Measurements from ENCODE around the gene MRPL50. TPM values are rescaled to one million over a fixed set of nuclear protein-coding genes. Genes with fewer than 3 reads are reported as not detected.

MRPL50 gene
- polyA plus RNA-seq (2013, experiment 1 of 2) = 21.2 TPM
- polyA plus RNA-seq (2013, experiment 2 of 2) = 20.9 TPM

DNA sequence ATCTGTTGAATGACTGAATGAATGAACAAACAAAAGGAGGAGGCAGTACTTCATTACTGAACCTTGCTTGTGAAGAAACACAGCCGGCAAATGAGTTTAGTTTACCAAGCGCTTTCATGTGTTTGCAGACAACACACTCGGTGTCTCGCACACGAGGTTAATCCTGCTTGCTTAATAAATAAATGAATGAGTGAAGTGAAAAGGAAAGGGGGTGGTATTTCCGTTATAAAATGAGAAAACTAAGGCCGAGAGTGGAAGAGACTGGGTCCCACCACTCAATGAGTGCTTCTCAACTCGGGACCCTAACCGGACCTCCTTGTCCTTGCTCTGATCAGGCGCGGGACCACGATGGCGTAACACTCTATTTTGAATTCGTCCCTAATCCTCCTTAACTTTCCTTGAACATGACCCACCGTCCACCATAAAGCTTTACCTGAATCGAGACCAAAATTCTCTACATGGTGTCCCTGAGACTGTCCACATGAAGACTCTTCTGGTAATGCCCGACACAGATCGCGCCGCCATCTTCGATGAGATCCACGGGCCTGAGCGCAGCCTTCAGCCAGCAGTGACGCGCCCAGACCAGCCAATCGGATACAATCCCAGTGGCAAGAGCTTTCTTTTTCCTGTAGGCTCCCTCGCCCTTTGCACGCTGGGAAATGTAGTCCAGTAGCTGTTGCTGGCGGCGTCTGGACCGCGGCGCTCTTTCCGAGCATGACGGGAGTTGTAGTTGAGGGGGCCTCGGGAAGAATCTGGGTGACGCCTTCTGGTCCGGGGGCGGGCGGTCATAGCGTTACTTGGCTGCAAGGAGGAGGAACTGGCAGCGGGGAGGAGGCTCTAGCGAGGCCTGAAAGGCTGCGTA, at the start of gene MRPL50, which contains the start of gene ZNF189:
Gene MRPL50, minus strand, starts transcription at position 551 of the 862 bp plus-strand sequence. Its CDS starts 26 bp downstream, at position 525.
Gene ZNF189, plus strand, starts transcription at position 784 of the 862 bp plus-strand sequence. CDS start 306 bp downstream, outside the sequence.
- Histone ChIP-seq H2BK15ac (ENCODE audit: low read length) (no peak within 1 kb of the TSS), H2AK5ac (ENCODE audit: low read depth, low read length) (no peak within 1 kb of the TSS), H3K18ac (ENCODE audit: low read length) (peak within 1 kb of the TSS; percentile 95), H3K27ac (replicated peaks; ENCODE audit: low read length) (no peak within 1 kb of the TSS), H4K91ac (ENCODE audit: low read depth, low read length, poor library complexity) (peak within 1 kb of the TSS; percentile 72), H3K4me1 (ENCODE audit: control insufficient read depth in 2 of 2, insufficient read depth in 1 of 2, low read depth in 1 of 2, low read length in 2 of 2) (peaks cover 3 to 4% of the 10 kb centered on the region in 2 donors), H3K23ac (ENCODE audit: low read depth, low read length, poor library complexity) (peak within 1 kb of the TSS; percentile 65), H4K8ac (ENCODE audit: low read depth, low read length) (no peak within 1 kb of the TSS), H3K4me3 (ENCODE audit: low read length in 2 of 2) (peak within 1 kb of the TSS; percentile 79 to 92), H3K27me3 (ENCODE audit: control insufficient read depth in 3 of 3, insufficient read depth in 3 of 3, low read depth in 1 of 3, low read length in 3 of 3) (no peaks in the 10 kb centered on the region), H2BK5ac (ENCODE audit: low read length) (no peak within 1 kb of the TSS), H3K4ac (ENCODE audit: low read length) (no peak within 1 kb of the TSS), H3K79me1 (ENCODE audit: low read depth, low read length) (peaks cover 10% of the 10 kb centered on the region), H2BK120ac (ENCODE audit: low read depth, low read length) (no peak within 1 kb of the TSS), H3K4me2 (ENCODE audit: insufficient read depth, low read length, poor library complexity, severe bottlenecking) (peak within 1 kb of the TSS; percentile 83), H3K14ac (ENCODE audit: low read length) (no peak within 1 kb of the TSS), H2BK12ac (ENCODE audit: low read length) (no peak within 1 kb of the TSS), H3K9me3 (replicated peaks in 1 of 2; ENCODE audit: control insufficient read depth in 2 of 2, insufficient read depth in 1 of 2, low read depth in 1 of 2, low read length in 2 of 2) (peaks cover 9 to 61% of the 10 kb centered on the region in 2 donors), H3K36me3 (replicated peaks in 1 of 2; ENCODE audit: control insufficient read depth in 2 of 2, insufficient read depth in 2 of 2, low read length in 2 of 2) (peaks cover 16 to 69% of the 10 kb centered on the region in 2 donors), H3K9ac (ENCODE audit: low read depth, low read length, poor library complexity) (peak within 1 kb of the TSS; percentile 92), H2AFZ (ENCODE audit: low read length) (peak within 1 kb of the TSS; percentile 93)
- WGBS, 2 donors (ENCODE audit: extremely low coverage in 2 of 2, insufficient read length in 2 of 2, insufficient replicate concordance in 1 of 2) = no CpG with 5 or more reads among the region's 44 CpGs
- DNase-seq (ENCODE audit: low spot score) = peak; percentile 97

DNA sequence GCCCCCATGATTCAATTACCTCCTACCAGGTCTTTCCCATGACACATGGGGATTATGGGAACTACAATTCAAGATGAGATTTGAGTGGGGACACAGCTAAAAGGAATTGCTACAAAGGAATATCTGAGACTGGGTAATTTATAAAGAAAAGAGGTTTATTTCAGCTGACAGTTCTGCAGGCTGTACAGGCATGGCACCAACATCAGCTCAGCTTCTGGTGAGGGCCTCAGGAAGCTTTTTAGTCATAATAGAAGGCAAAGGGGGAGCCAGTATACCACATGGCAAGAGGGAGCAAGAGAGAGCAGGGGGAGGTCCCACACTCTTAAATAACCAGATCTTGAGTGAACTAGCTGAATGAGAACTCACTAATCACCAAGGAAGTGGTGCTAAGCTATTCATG, 48.3 kb upstream of the MRPL50 start:
- Histone ChIP-seq H3K14ac (ENCODE audit: low read length) (no peak overlapping the region), H3K9me3 (replicated peaks in 1 of 2; ENCODE audit: control insufficient read depth in 2 of 2, insufficient read depth in 1 of 2, low read depth in 1 of 2, low read length in 2 of 2) (no peaks in the 10 kb centered on the region), H2AK5ac (ENCODE audit: low read depth, low read length) (no peak overlapping the region), H3K23ac (ENCODE audit: low read depth, low read length, poor library complexity) (no peak overlapping the region), H4K8ac (ENCODE audit: low read depth, low read length) (no peak overlapping the region), H3K27ac (replicated peaks; ENCODE audit: low read length) (no peak overlapping the region), H3K36me3 (replicated peaks in 1 of 2; ENCODE audit: control insufficient read depth in 2 of 2, insufficient read depth in 2 of 2, low read length in 2 of 2) (no peaks in the 10 kb centered on the region), H3K9ac (ENCODE audit: low read depth, low read length, poor library complexity) (no peak overlapping the region), H2BK12ac (ENCODE audit: low read length) (no peak overlapping the region), H3K4me3 (ENCODE audit: low read length in 2 of 2) (no peak overlapping the region), H3K4me2 (ENCODE audit: insufficient read depth, low read length, poor library complexity, severe bottlenecking) (no peak overlapping the region), H2BK120ac (ENCODE audit: low read depth, low read length) (no peak overlapping the region), H3K4ac (ENCODE audit: low read length) (no peak overlapping the region), H3K79me1 (ENCODE audit: low read depth, low read length) (no peaks in the 10 kb centered on the region), H3K27me3 (ENCODE audit: control insufficient read depth in 3 of 3, insufficient read depth in 3 of 3, low read depth in 1 of 3, low read length in 3 of 3) (peaks cover 0 to 14% (median 0%) of the 10 kb centered on the region in 3 experiments), H2AFZ (ENCODE audit: low read length) (no peak overlapping the region), H2BK15ac (ENCODE audit: low read length) (no peak overlapping the region), H2BK5ac (ENCODE audit: low read length) (no peak overlapping the region), H3K4me1 (ENCODE audit: control insufficient read depth in 2 of 2, insufficient read depth in 1 of 2, low read depth in 1 of 2, low read length in 2 of 2) (peaks cover 0 to 4% of the 10 kb centered on the region in 2 donors), H4K91ac (ENCODE audit: low read depth, low read length, poor library complexity) (no peak overlapping the region), H3K18ac (ENCODE audit: low read length) (no peak overlapping the region)
- DNase-seq (ENCODE audit: low spot score) = no peak

DNA sequence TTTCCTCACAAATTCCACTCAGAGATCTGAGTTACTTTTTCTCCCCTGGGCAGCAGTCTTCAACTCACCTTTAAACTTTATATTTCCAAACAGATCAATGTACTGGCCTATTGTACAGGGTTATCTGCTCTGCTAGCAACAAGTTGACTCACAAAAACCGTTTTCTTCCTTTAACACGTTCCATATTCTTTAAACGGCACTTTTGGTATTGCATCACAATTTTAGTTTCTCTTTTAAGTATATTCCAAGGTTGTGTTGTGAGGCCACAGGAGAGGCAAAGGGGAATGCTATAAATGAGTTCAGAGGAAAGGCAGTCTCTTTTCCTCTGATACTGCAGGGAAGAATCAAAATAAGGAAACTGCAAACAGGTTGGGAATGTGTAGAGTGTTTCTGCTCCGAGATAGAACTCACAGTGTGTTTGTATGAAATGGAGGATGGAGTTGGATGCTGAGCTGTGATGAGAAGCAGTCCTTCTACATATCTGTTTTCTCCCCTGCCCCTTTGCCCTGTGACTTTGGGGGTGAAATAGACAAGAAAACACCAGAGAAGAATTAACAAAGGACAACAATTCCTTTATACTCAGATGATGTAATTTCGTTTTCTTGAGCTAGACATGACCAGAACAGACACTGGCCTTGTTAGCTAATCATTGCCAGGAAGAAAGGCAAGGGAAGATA, 47.1 kb upstream of the MRPL50 start:
- Histone ChIP-seq H3K79me1 (ENCODE audit: low read depth, low read length) (no peaks in the 10 kb centered on the region), H3K14ac (ENCODE audit: low read length) (no peak overlapping the region), H3K4ac (ENCODE audit: low read length) (no peak overlapping the region), H2BK12ac (ENCODE audit: low read length) (no peak overlapping the region), H3K9me3 (replicated peaks in 1 of 2; ENCODE audit: control insufficient read depth in 2 of 2, insufficient read depth in 1 of 2, low read depth in 1 of 2, low read length in 2 of 2) (no peaks in the 10 kb centered on the region), H2AFZ (ENCODE audit: low read length) (peak overlapping the region; percentile 39), H3K9ac (ENCODE audit: low read depth, low read length, poor library complexity) (no peak overlapping the region), H3K18ac (ENCODE audit: low read length) (no peak overlapping the region), H3K23ac (ENCODE audit: low read depth, low read length, poor library complexity) (no peak overlapping the region), H3K36me3 (replicated peaks in 1 of 2; ENCODE audit: control insufficient read depth in 2 of 2, insufficient read depth in 2 of 2, low read length in 2 of 2) (no peaks in the 10 kb centered on the region), H3K4me2 (ENCODE audit: insufficient read depth, low read length, poor library complexity, severe bottlenecking) (no peak overlapping the region), H3K4me1 (ENCODE audit: control insufficient read depth in 2 of 2, insufficient read depth in 1 of 2, low read depth in 1 of 2, low read length in 2 of 2) (peaks cover 0 to 4% of the 10 kb centered on the region in 2 donors), H3K4me3 (ENCODE audit: low read length in 2 of 2) (no peak overlapping the region), H3K27ac (replicated peaks; ENCODE audit: low read length) (no peak overlapping the region), H4K91ac (ENCODE audit: low read depth, low read length, poor library complexity) (no peak overlapping the region), H4K8ac (ENCODE audit: low read depth, low read length) (no peak overlapping the region), H2BK5ac (ENCODE audit: low read length) (no peak overlapping the region), H2AK5ac (ENCODE audit: low read depth, low read length) (no peak overlapping the region), H2BK120ac (ENCODE audit: low read depth, low read length) (no peak overlapping the region), H3K27me3 (ENCODE audit: control insufficient read depth in 3 of 3, insufficient read depth in 3 of 3, low read depth in 1 of 3, low read length in 3 of 3) (peaks cover 0 to 14% (median 0%) of the 10 kb centered on the region in 3 experiments), H2BK15ac (ENCODE audit: low read length) (no peak overlapping the region)
- no CpG with 5 or more reads among the region's 5 CpGs for WGBS, 2 donors (ENCODE audit: extremely low coverage in 2 of 2, insufficient read length in 2 of 2, insufficient replicate concordance in 1 of 2)
- DNase-seq (ENCODE audit: low spot score) = no peak

DNA sequence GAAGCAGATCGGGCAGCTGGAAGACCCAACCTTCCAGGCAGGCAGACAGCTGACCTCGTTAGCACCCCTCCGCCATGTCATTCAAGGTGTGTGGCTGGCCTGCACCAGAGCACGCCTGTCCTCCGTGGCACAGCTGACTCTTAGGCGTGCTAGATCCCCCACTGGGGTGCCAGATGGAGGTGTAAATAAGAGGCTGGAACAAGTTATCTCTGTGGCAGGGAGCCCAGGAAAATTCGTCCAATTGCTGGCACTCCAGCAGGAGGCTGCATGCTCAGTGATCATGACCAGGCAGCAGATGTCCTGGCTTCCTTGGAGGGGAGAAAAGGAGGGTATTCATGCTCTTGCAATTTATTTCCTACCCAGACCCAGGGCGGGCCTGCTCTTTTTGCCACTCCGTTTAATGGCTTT, 45.0 kb upstream of the MRPL50 start:
- no CpG with 5 or more reads among the region's 9 CpGs for WGBS, 2 donors (ENCODE audit: extremely low coverage in 2 of 2, insufficient read length in 2 of 2, insufficient replicate concordance in 1 of 2)
- no peak overlapping the region for H2BK15ac ChIP-seq (ENCODE audit: low read length)
- H3K4ac ChIP-seq (ENCODE audit: low read length) = no peak overlapping the region
- no peaks in the 10 kb centered on the region for H3K79me1 ChIP-seq (ENCODE audit: low read depth, low read length)
- H2AK5ac ChIP-seq (ENCODE audit: low read depth, low read length) = no peak overlapping the region
- H4K8ac ChIP-seq (ENCODE audit: low read depth, low read length) = no peak overlapping the region
- H2BK12ac ChIP-seq (ENCODE audit: low read length) = no peak overlapping the region
- H3K14ac ChIP-seq (ENCODE audit: low read length) = no peak overlapping the region
- H2AFZ ChIP-seq (ENCODE audit: low read length) = no peak overlapping the region
- H3K4me2 ChIP-seq (ENCODE audit: insufficient read depth, low read length, poor library complexity, severe bottlenecking) = no peak overlapping the region
- peaks cover 0 to 4% of the 10 kb centered on the region in 2 donors for H3K4me1 ChIP-seq (ENCODE audit: control insufficient read depth in 2 of 2, insufficient read depth in 1 of 2, low read depth in 1 of 2, low read length in 2 of 2)
- DNase-seq (ENCODE audit: low spot score) = no peak
- peaks cover 0 to 18% (median 0%) of the 10 kb centered on the region in 3 experiments for H3K27me3 ChIP-seq (ENCODE audit: control insufficient read depth in 3 of 3, insufficient read depth in 3 of 3, low read depth in 1 of 3, low read length in 3 of 3)
- no peak overlapping the region for H2BK120ac ChIP-seq (ENCODE audit: low read depth, low read length)
- no peak overlapping the region for H3K27ac ChIP-seq (replicated peaks; ENCODE audit: low read length)
- no peak overlapping the region for H4K91ac ChIP-seq (ENCODE audit: low read depth, low read length, poor library complexity)
- H3K9ac ChIP-seq (ENCODE audit: low read depth, low read length, poor library complexity) = no peak overlapping the region
- no peaks in the 10 kb centered on the region for H3K9me3 ChIP-seq (replicated peaks in 1 of 2; ENCODE audit: control insufficient read depth in 2 of 2, insufficient read depth in 1 of 2, low read depth in 1 of 2, low read length in 2 of 2)
- no peak overlapping the region for H2BK5ac ChIP-seq (ENCODE audit: low read length)
- H3K23ac ChIP-seq (ENCODE audit: low read depth, low read length, poor library complexity) = no peak overlapping the region
- no peak overlapping the region for H3K18ac ChIP-seq (ENCODE audit: low read length)
- no peak overlapping the region for H3K4me3 ChIP-seq (ENCODE audit: low read length in 2 of 2)
- H3K36me3 ChIP-seq (replicated peaks in 1 of 2; ENCODE audit: control insufficient read depth in 2 of 2, insufficient read depth in 2 of 2, low read length in 2 of 2) = no peaks in the 10 kb centered on the region

Measured in neuronal stem cell (in vitro differentiated cells).